ENCODE results near the gene TNIP1.
A peak's percentile ranks its signal among the peaks of the same experiment; 100 is the strongest.

TNIP1 gene

DNA sequence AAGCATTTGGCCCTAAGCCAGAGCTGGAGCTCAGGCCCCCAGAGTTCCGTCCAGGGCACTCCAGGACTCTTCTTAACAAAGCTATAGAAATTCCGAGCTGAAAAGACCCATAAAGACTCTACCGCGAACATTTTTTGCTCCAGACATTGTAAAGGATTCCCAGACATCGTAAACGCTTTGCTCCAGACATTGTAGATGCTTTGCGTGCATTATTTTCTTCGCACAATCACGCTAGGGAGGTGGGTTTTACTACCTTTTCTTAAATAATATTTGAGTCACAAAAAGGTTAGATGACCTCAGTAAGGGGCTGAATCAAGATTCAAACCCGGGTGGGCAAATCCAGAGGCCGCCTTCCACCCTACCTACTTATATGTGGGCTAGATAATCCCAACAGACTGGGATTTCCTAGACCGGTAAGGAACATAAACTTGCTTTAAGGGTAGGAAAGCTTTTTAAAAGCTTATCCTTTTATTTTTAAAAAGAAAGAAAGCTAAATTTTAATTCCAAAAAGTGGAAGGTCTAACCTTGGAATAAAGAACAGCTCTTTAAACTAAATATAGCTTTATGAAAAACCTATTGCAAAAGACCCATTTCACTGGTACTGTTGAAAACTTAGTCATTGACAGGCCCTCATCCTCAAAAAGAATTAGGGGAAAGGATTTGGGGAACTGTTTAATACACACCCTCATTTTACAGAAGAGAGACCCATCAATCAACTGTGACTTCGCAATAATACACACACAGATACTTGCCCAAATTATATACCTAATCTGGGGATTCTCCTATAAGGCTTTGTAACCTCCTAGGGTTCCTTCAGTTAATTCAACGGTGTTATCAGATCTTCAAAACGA is 822 bp upstream of the TNIP1 start:
- DNase-seq, result no peak

DNA sequence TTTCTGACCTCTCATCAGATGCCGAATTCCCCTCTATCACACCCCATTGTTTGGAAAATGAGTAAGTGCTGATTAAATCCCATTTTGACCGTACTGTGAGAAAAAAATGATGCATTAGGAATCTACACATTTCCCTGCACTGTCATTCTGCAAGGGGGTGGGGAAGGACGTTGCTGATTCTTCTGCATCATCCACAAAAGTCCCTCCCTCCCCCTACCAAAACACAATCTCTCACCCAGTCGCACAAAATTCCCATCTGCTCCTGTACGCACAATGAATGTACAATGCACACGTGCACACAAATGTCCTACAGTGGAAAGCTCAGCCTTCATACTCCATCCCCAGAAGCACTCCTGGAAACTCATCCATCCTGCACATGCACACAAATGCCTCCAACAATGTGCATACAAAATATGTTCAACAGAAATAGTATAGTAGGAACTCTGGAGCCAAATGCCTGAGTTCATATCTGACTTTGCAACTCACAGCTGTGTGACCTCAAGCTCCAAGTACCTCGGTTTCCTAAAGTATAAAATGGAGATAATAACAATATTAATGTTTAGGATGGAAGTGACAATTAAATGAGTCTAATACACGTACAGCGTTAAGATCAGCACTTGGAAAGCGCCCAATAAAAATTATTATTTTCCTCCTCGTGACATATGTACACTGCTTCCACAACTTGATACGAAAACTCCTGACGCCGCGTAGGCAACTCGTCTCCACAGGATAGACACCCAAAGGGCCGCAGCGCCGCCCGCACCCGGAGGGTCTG is 809 bp downstream of the TNIP1 start:
- peak; percentile 35 for DNase-seq

DNA sequence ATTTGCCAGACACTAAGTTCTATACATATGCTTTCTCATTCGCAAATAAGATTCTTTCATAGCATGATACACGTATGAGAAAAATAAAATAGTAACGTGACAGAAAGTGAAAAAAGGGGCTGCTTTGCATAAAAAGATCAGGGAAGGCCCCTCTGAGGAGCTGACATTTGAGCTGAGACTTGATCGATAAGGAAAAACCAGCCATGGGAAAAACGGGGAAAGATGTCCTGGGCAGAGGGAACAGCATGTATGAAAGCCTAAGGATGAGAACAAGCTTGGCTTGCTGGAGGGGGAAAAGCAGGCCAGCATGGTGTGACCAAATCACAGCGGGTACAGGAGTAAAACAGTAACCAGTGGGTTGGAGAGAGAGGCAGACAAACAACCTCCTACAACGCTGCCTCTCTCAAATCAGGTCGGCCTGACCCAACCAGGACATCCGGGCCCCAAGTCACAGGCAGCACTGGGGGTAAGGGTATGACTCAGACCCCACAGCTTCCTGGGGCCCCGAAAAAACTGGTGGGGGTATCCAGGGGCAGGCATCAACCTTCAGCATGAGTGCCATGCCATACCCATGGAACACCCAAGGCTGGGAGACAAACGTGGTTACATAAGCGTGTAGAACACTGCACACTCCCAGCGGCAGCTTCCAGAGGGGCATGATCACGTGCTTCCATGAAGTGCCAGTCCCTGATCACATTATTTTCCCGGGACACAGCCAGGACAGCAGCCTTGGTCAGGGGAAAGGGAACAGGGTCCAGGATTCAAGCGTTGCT is 2.2 kb downstream of the TNIP1 start:
- no peak for DNase-seq

DNA sequence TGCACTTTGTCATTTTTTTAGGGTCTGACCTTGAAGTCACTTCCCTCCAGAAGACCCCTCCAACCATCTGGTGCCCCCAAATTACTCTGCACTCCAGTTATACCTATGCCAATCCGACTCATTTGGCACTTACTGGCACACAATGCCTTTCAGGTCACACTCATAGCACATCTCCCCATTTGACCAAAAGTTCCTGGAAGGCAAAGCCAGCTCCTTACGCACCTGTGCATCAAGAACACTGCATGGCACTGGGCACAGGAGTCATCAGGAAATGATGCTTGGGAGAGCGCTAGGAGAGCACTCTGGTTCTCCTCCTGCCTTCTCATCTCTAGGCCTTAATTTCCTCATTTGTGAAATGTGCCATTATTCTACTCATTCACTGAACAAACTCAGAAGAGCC is 2.9 kb downstream of the TNIP1 start:
- no peak for DNase-seq

- no peak for DNase-seq
Measured at GRCh38 chr5:151077419-151077818, 3.4 kb downstream of the TNIP1 start.

DNA sequence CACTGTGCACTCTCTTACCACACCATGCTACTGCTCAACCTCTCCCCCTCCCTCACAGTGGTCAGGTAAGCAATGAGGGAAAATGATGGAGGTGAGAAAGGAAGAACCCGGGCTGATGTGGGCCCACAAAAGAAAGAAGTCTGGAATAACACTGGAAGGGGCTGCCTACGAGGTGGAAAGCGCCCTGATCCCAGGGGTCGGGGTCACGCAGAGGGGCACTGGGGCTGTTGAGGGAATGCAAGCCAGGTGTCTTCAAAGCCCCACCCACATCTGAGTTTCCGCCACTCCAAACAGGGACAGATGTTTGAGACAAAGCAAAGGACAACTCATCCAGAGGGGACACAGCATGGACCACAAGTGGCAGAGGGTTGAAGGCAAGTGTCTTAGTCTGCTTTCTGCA is 4.2 kb downstream of the TNIP1 start:
- no peak for DNase-seq

DNA sequence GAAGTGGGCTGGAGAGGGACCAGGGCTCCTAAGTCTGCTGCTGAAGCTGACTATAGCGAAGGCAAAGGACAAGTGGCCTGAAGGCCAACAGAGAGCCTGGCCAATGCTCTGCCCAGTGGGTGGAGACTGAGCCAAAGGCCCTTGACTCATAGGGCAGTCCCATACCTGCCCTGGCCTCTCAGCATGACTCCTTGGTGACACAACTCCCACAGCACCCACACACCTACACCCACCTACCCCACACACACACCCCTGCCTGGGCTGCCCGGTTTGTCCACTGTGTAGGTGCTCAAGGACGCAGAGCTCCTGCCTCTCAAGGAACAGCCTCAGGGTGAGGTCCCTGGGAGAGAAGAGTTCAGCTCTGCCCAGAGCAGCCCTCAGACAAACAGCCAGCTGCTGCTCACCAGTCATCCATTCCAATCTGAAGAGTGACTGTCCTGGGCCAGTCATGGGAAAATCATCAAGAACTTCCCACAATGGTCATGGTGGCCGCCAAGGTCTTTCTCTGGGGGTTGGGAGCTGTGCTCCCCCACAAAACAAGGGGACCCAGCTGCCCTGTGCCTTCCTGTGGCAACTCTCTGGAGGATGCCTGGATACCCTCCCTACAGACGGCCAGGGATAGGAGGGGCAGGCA is 5.0 kb downstream of the TNIP1 start:
- DNase-seq, result no peak

GRCh38 chr5:151074557-151074956 is 6.3 kb downstream of the TNIP1 start:
- DNase-seq, result no peak

GRCh38 chr5:151073280-151073679 is 7.6 kb downstream of the TNIP1 start:
- DNase-seq, result no peak

DNA sequence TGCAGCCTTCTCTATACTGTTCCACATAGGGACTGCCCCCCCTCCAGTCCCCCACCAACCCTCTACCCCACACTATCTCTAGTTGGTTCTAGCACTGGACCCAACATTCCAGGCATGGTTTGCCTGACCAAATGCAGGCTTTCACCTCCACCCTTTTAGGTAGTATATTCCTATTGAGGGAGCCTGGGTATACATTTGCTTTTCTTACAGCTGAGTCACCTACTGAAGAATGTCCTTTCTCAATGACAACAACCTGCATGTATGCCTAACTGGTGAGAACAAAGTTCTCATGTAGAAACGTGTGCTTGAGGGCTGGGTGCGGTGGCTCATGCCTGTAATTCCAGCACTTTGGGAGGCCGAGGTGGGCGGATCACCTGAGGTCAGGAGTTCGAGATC is 8.2 kb downstream of the TNIP1 start:
- DNase-seq, result no peak

DNA sequence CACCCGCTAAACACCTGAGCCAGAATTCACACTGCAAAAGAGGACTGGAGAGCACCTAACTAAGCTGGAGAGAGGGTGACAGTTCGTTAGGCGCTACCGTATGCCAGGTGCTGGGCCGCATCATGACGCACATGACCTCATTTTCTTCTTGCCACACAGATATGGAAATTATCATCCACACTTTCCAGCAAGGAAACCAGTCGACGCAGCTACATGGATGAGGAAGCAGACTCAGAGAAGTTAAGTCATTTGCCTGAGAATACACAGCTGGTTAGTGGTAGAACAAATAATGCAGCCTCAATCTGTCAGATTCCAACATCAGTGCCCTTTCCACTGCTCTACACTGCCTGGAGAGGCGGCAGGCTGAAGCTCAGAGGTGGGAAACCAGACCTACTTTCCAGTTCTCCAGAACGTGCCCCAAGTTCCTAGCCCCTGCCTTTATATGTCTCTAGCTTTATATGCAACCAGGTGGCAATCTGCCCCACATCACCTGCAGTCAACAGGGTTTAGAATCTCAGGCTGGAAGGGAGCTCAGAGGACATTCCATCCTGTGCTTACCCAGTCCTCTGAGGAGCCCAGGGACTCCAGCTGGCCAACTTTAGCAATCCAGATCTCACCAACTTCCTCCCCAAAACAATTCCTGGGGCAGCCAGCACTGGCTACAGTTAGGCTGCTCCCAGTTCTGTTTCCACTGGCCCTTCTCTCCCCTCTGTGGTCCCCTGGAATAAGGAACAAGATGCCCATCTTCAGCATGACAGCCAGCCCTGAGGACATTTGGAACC is 8.8 kb downstream of the TNIP1 start:
- DNase-seq, result no peak

- no peak for DNase-seq
Measured at GRCh38 chr5:151071021-151071420, 9.8 kb downstream of the TNIP1 start.

- DNase-seq, result no peak
Measured at GRCh38 chr5:151070449-151070848, 10.4 kb downstream of the TNIP1 start.

DNA sequence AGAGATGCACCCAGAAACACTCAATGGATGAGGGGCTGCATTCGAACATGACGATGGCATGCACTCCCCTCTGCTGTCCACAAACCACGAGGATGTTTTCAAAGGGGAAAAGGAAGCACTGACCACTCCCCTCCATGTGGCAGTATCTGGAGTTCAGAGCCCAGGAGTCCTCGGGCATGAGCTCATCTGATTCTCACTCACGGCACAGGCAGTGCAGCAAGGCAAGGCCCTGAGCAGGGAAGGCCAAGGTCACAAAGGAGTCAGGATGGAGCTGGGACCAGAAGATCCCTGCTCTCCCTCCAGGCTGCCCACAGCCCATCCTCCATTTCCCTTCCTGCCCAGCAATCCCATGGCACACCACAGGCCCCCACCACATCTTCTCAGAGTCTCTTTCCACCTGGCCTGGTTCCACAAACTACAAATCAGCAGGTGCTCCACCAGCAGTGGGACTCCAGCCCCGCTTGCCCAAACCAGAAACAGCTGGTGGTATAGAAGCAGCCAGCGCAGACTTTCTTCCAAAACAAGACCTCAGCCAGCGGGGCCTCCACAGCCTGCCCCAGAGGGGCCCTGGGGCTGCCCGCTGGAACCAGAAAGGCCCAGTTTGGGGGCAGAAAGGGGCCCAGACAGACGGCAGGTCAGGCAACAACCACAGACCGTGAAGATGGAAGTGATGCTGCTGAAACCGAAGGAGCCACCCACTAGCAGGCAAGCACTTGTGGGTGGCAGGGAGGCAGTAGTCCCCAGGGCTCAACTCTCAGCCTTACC is 12.2 kb downstream of the TNIP1 start:
- DNase-seq, result no peak

DNA sequence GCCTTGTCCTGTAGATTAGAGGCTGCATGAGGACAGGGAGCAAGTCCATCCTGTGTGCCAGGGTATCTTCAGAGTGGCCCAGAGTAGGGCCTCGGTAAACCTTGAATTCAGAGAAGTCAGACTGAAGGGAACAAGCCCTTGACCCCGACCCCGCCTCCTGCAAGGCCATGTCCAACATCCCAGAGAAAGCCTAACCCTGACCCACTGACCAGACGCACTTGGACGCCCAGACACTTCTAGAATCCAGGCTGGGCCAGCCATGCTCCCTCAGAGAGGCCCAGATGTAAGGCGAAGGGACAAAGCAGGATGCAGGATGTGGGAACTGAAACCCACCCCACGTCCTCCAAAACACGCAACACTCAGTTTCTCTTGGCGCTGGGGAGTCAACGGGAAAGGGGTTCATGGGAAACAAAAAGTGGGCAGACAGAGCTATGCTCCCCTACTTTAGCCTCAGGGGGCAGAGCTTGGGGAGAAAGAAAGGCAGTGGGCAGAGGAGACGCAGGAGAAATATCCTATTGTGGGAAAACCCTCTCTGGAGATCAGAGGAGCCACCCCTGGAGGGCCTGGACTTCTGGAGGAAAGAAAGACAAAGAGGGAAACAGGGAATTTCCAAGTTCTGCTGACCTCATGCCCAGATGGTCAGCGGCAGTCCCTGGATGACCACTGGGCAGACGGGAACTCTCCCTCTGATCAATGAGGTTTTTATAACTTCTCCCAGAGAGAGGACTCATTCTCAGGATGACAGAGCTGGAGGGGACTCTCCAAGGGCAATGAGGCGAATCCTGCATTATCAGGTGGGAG is 13.0 kb downstream of the TNIP1 start:
- no peak for DNase-seq

DNA sequence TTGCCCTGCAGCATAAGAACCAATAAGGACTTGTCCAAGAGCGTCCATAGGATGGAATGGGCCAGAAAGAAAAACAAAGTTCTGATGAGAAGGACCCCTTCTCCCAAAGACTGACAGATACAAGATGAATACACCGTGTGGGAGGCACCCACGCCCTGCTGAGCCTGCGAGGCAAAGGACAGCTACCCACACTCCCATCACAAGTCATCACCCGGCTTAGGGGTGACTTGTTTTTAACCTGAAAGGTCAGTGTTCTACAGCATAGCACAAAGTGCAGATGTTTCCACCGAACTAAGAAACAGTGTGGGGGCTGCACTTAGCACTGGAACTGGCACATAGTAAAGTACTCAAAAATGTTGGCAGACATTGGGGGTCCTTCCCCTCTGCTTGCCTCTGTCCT is 13.9 kb downstream of the TNIP1 start:
- DNase-seq, result no peak

GRCh38 chr5:151065609-151066008 is 15.2 kb downstream of the TNIP1 start:
- no peak for DNase-seq

DNA sequence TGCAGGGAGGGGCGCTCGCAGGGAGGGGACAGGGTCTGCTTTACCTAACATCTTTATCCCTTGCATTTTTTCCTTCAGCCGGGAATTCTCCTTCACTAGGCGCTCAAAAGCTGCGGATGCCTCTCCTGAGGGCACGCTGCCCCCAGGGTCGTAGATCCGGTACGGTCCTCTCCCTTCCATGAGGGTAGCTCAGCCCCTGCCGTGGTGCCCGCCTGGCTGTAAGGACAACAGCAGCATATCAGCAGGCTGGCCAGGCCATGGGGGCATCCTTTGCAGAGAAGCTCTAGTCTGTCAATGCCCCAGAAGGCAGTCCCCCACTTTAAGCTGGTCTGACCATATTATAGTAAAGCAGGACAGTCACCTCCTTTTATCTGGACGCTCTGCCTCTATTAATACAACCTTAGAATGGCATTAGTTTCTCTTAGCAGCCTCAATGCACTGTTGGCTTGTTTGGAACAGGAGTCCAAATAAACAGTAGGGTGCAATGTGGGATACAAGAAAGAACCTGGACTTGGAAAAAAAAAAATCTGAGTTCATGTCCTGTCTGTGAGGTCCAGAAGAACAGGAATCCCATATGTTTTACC is 15.8 kb downstream of the TNIP1 start:
- no peak for DNase-seq

DNA sequence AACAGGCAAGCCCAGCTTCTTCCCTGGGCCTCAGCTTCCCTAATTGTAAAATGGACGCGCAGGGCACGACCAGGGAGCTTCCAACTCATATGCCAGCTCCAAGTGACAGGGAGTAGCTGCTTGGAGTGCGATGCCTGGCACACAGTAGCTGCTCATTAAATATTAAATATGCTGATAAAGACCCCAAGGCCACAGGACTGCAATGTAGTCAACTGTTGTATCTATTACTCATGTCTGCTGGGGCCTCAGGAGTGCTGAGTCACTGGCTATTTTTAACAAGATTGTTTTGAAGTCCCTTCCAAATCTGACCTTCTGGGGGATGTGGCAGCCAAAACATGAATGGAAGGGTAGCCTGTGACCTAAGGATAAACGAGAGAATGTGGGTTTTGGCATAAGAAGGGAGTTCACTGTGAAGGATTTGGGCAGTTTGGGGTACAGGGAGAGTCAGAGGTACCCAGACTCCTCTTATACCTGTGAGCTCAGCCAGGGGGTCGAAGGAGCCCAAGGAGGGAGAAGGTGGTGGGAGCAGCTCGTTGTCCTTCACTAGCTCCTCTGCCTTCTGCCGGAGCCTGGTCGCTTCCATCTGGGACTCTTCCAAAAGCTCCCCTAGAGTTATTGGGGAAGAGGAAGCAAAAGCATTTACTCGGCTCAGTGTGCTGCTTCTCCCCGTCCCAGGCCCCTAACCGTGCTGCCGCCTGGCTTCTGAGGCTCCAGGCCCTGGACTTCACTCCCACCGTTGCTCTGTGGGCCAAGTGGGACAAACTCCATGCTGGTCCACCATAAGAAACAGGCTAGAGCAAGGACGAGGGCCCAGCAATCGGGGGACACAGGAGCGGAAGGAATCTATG is 17.5 kb downstream of the TNIP1 start:
- no peak for DNase-seq

Data from NCI-H1694 (cell line).